Retinal pigment epithelial cell (primary cell): ENCODE data around the gene ZNF365.

ENCODE experiments used
- DNase-seq: peaks from one replicate; pipeline ENCODE4 v3.0.0-alpha.2; 2010; ENCODE audit warnings: low read depth
- H3K4me3 ChIP-seq: 2 replicates; pipeline ENCODE4 v1.5.1; 2011; ENCODE audit warnings: mild to moderate bottlenecking, low read length, control low read depth, moderate library complexity
- TF ChIP-seq, protein P1 (sequence below): conservative IDR thresholded peaks from 2 replicates; pipeline ENCODE4 v1.5.1; 2011; ENCODE audit warnings: low read depth, low read length, control low read depth, inconsistent platforms

The ZNF365 gene

DNA sequence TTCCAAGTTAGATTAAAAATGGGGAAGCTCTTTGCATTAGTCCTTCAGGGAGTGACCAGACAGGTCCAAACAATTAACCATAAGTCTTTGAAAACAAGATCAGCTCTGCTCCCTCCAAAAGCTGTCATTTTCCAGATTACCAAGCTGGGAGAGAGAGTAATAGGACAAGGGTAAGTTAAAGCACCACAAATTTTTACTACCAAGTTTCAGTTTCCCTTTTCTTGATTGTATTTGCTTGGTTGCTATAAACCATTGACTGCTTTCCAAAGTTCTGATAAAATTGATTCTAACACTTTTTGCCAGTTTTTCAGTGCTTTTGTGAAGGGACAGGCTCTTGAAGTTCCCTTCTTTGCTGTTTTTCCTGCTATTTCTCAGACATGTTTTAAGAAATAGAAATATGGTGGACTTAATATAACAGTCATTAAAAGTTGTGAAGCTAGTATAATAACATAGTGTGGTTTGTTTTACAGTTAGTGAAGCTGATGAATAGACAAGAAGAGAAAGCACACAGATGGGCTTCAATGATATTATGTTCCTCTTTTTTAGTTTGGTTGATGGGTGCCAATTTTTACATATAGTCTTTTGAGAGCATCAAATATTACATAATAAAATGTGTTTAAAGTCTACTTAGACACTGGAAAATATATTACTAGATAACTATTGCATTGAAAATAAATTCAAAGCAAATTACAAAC is 40.0 kb upstream of the ZNF365 start:
- TF ChIP-seq, protein P1, sequence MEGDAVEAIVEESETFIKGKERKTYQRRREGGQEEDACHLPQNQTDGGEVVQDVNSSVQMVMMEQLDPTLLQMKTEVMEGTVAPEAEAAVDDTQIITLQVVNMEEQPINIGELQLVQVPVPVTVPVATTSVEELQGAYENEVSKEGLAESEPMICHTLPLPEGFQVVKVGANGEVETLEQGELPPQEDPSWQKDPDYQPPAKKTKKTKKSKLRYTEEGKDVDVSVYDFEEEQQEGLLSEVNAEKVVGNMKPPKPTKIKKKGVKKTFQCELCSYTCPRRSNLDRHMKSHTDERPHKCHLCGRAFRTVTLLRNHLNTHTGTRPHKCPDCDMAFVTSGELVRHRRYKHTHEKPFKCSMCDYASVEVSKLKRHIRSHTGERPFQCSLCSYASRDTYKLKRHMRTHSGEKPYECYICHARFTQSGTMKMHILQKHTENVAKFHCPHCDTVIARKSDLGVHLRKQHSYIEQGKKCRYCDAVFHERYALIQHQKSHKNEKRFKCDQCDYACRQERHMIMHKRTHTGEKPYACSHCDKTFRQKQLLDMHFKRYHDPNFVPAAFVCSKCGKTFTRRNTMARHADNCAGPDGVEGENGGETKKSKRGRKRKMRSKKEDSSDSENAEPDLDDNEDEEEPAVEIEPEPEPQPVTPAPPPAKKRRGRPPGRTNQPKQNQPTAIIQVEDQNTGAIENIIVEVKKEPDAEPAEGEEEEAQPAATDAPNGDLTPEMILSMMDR = no peak
- H3K4me3 ChIP-seq = no peak overlapping the region
- DNase-seq = no peak

DNA sequence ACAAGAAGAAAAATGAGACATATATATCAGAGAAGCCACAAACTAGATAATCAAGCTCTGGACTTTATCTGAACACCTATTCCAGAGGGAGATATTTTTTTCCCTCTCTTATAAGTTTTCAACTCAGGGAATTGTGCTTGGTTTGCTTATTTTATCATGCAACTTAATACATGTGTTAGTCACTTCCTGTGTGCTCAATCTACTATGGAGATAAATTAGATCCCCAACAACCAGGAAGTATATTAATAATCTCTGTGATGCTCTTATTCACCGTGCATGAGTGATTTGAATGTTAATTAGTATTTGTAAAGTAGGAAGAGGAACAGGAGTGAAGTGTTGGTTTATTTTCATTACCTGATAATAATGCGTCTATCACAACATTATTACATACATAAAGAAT is 38.8 kb upstream of the ZNF365 start:
- TF ChIP-seq, protein P1 = no peak
- no peak for DNase-seq

DNA sequence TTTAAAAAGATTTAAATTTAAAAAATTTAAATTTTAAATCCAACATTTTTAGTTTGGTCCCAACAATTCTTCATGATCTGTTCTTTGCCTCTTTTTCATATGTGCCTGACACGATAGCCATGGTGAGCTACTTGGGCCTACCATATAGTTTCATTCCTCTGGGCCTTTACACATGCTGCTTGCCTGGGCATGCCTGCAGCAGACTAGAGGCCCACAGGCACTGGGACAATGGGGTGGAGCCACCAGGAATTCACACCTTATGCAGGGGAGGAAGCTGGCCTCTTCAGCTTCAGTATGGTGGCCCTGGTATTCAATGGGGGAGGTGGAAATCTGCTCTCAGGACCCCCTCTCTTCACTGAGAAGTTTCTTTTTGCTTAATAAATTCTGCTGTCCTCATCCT is 37.8 kb upstream of the ZNF365 start:
- DNase-seq = no peak
- TF ChIP-seq, protein P1 = no peak
- H3K4me3 ChIP-seq = no peak overlapping the region

More for the DNA sequence above, 38.8 kb upstream of the ZNF365 start:
- no peak overlapping the region for H3K4me3 ChIP-seq

DNA sequence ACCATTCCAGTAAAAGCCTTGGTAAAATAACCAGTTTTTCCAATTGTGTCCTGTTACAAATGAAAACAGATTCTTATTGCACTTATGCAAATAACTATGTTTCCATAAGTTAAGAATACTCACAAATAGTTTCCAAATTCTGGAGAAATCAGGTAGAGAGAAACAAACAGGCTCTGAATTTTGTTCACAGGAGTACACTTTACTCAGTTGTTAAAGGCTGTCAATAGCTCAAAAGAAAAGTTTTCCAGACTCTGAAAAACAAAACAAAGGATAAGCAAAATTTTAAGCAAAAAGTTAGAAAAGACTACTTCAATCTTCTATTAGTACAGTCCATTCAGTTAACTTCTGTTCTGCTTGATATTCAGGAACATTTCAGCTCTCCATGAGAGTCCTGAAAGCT is 32.8 kb upstream of the ZNF365 start:
- no peak for DNase-seq
- H3K4me3 ChIP-seq = no peak overlapping the region
- TF ChIP-seq, protein P1 = no peak

DNA sequence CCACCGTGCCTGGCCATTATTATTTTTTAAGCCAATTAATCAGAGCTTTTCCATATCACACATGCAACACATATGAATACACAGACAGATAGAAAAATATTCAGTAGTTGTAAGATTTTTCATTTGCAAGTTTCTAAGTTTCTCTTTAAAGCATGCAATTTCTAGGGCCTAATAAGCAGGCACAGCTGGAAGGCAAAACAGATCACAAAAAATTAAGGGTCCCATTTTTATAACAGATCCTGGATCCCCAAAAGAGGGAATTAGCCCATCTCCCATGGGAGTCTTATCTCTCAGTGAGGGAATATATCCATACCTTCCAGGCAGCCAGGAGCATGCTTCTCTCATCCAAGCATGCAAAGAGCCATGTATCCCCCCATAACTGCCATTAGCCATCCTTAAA is 31.2 kb upstream of the ZNF365 start:
- H3K4me3 ChIP-seq = no peak overlapping the region
- TF ChIP-seq, protein P1 = no peak
- DNase-seq = no peak

DNA sequence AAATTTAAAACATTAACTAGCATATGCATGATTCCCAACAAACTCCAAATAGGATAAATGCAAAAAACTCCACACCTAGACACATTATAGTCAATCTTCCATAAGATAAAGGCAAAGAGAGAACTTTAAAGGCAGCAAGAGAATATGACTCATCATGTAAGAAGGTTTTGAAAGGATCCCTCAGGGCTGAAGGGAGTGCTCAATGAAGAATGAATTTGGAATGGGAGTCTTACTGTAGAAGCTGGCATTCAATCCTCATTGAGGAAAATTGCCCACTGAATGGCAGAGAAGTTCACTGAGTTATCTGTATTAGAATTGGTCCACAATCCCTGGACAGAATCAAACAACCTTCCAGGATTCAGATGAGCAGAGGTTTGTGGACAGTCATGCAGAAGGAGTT is 26.1 kb upstream of the ZNF365 start:
- no peak overlapping the region for H3K4me3 ChIP-seq
- TF ChIP-seq, protein P1 = no peak
- no peak for DNase-seq

DNA sequence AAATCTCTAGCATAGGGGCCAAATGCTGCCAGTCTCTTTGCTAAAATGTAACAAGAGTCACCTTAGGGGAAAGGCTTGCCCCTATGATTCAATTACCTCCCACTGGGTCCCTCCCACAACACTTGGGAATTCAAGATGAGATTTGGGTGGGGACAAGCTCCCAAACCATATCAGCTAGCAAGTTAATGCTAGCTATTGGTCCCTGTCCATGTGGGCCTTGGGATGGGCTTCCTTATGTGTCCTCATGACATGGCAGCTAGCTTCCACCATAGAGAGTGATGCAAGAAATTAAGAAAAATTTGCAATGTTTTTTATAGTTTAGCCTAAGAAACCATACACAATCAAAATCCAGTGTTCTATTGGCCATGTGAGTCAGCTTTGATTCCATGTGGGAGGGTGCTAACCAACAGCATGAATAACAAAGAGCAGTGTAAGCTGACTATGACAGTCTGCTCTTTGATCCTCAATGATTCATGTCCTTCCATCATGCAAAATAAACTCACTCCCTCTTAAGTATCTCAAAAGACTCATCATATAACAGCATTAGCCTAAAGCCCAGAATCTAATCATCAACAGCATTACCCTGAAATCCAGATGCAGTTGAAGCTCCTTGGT is 21.7 kb upstream of the ZNF365 start:
- DNase-seq = no peak
- TF ChIP-seq, protein P1 = no peak

More for the DNA sequence above, 21.7 kb upstream of the ZNF365 start:
- H3K4me3 ChIP-seq = no peak overlapping the region
